CD4-positive, alpha-beta T cell treated with Interleukin-10 for 1 hour (primary cell): ENCODE measurements around the gene CGGBP1.
A peak's percentile ranks its signal among the peaks of the same experiment; 100 is the strongest.
"Not testable (repeated sequence)": the region's sequence is repeated elsewhere in the genome, so short reads cannot be mapped to it uniquely, and the experiment has no call there.

Experiments
- DNase-seq: peaks from one replicate; pipeline ENCODE4 v3.0.0-alpha.2; 2020

The CGGBP1 gene

DNA sequence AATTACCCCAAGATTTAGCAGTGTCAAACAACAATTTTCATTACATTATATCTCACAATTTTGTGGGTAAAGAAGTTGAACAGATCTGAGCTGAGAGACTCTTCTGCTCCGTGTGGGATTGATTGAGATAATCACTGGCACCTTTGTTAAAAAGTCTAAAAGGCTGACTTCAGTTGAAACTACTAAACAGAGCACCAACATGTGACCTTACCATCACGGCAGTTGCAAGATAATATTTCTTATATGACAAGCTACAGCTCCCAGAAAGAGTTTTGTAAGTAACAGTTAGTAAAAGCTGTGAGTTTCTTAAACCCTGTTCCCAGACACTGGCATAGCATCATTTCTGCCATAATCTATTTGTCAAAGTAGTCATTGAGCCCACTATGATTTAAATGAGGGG, 25.0 kb downstream of the CGGBP1 start:
- DNase-seq = no peak

DNA sequence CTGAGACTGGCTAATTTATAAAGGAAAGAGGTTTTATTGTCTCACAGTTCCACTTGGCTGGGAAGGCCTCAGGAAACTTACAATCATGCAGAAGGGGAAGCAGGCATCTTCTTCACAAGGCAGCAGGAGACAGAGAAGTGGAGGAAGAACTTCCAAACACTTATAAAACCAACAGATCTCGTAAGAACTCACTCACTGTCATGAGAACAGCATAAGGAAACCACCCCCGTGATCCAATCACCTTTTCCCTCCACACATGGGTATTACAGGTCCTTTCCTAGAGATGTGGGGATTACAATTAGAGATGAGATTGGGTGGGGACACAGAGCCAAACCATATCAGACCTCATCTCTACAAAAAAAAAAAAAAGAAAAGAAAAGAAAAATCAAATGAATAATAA, 25.7 kb downstream of the CGGBP1 start:
- no peak for DNase-seq

DNA sequence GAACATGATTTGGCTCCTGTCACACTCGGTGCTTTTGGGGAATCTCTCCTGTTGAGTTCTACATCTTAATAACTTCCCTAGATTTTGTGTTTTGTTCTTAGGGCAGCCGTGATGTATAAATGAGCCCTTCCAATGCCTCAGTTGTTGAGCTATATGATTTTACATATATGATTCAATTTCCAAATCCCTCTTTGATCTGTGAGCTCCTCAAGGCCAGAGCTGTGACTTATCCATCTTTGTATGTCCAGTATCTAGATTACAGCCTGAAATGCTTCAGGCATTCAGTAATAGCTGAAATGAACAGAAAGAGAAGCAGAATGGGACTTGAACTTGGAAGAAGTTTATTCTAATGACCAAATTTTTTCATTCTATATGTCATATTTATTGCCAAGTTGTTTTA, 26.6 kb downstream of the CGGBP1 start:
- no peak for DNase-seq

DNA sequence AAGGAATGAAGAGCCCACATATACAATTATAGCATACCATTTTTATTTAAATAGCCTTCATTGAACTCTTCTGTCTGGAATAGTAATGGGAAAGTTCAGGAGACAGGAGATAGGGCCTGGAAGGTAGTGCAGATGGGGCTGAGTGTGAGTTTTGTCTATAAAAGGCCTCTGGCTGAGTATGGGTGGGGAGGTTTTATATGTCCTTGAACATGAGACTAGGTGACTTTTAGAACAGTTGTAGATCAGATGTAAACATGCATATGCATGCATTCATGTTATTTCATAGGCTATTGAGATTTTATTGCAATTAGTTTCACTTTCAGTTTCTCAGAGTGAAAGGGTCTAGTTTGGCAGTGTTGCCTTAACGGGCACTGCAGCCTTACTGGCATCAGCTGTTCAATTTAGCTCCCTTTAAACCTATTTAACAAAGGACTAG, 27.1 kb downstream of the CGGBP1 start:
- DNase-seq = peak; percentile 65

GRCh38 chr3:88030210-88030609, 28.6 kb downstream of the CGGBP1 start:
- peak; percentile 26 for DNase-seq

DNA sequence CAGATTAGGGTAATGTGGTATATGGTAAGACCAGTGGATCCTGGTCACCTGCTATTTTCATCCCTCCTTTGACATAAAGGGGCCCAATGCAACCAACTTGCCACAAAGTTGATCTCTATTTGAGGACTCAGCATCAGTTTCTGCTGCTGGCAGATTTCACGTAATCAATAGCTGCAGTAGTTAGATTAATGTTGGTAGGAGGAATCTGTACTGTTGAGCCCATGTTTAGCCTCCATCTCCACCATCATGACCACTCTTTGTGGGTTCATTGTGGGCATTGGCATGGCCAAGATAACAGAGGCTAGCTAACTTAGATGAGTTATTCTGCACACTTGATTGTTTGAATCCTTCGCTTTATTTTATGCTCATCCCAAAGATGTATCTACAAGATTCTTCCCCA, 29.9 kb downstream of the CGGBP1 start:
- no peak for DNase-seq

DNA sequence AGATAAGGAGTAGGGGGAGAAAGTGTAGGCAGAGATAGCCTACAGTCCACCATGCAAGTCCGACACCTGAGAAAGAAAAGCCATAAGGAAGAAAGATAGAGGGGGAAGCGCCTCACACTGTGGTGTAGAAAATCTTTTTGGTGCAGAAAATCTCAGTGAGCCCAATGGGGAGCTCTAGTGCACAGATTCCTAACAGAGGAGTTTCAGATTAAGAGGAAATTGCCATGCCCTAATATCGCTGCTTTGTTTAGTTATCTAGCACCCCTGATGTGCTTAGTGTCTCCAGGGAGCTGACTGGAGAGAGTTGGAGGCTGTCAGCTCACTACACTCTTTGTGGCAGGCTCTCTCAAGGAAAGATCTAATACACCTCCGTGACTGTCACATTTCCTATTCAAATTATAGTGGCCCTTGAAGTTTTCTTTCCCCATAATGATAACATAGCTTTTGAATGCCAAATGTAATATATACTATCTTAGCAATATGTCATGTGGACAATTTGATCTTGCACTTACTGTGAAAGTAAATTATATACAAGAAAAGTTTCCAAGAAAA, 33.7 kb downstream of the CGGBP1 start:
- DNase-seq = no peak

DNA sequence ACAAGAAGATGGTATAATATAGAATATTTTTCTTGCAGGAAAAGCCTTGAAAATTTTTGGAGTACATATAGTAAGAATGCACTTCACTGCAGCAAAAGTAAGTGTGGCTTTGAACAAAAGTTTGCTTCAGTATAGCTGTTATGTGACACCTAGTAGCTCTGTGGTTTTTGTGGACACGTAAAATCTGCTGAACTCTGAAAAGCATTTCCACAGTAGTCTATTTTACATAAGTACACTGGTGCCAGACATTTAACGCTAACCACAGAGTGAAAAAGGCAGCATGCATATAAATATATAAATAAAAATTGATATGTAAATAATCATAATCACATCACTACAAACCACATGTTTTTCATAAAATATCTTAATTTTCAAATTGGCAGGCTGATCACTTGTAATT, 39.8 kb downstream of the CGGBP1 start:
- DNase-seq = peak; percentile 43

DNA sequence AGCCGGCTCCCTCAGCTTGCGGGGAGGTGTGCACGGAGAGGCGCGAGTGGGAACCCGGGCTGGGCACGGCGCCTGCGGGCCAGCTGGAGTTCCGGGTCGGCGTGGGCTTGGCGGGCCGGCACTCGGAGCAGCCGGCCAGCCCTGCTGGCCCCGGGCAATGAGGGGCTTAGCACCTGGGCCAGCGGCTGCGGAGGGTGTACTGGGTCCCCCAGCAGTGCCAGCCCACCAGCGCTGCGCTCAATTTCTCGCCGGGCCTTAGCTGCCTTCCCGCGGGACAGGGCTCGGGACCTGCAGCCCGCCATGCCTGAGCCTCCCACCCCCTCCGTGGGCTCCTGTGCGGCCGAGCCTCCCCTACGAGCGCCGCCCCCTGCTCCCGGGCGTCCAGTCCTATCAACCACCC, 43.1 kb downstream of the CGGBP1 start:
- DNase-seq = not testable (repeated sequence)

GRCh38 chr3:88013592-88013991, 45.2 kb downstream of the CGGBP1 start:
- no peak for DNase-seq

- no peak for DNase-seq
These were observed 48.0 kb downstream of the CGGBP1 start for GRCh38 chr3:88010810-88011209.

- DNase-seq = no peak
These were observed 49.7 kb downstream of the CGGBP1 start for GRCh38 chr3:88009066-88009465.

DNA sequence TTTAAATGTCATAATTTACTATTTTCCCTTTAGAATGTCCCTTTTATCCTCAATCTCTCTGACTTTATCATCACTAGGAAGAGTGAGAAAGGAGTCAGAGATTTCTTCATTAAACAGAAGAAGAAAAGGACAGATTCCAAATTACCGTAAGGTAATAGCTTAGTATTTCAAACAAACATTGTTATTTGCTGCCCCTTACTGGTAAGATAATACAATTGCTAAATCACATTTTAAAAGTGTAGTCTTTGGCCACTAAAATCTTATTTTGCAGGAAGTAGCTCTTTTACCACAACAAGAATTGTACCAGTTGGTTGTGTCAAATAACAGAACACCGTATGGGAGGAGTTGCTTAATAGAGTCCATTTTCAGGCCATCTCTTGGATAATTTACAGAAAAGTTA, 53.7 kb downstream of the CGGBP1 start:
- peak; percentile 48 for DNase-seq

- DNase-seq = peak; percentile 48
These were observed 55.6 kb downstream of the CGGBP1 start for GRCh38 chr3:88003115-88003755.

DNA sequence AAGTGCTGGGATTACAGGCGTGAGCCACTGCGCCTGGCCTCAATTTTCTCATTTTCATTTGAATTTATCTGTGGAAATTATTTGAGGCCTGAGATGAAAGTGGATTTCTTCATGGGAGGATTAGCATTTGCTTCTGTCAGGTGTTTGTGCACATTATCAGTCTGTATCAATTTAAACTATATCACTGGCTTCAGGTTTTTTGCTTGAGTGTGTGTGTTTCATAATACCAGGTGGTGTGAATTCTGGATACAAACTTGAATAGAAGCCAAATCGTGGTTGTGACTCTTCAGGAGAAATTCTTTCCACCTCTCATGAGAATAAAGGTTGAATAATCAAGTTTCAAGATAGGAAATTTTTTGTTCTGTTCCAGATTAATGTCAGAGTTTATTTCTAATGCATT, 56.4 kb downstream of the CGGBP1 start:
- no peak for DNase-seq
